Endothelial cell of umbilical vein (primary cell): ENCODE data around the gene RBM22. TPM values are rescaled to one million over a fixed set of nuclear protein-coding genes. Genes with fewer than 3 reads are reported as not detected.

Experiments
- BruUV-seq: library from RNA; stranded (reverse); fragments of 400-500 nt; replicated peaks from 2 replicates; lab custom pipeline; 2021; lab: Mats Ljungman, UMichigan
- CTCF ChIA-PET: fragments of 300-600, 350-600 bp; sonication (Branson Sonifier 250); formaldehyde crosslinking; loops from one replicate; lab custom pipeline; 2021; ENCODE audit warnings: antibody characterized with exemption, inconsistent platforms; lab: Charles Lee
- POLR2A ChIA-PET: fragments of 300-600, 350-600 bp; sonication (Branson Sonifier 250); formaldehyde crosslinking; loops from one replicate; lab custom pipeline; 2021; ENCODE audit warnings: antibody characterized with exemption, inconsistent platforms; lab: Charles Lee
- DNase-seq: peaks from one replicate; pipeline ENCODE4 v3.0.0-alpha.2; 2011; ENCODE audit warnings: low read depth, low spot score
- FAIRE-seq: peaks from 2 replicates; lab custom pipeline; 2011; peaks lifted over from hg19 to GRCh38; lab: Jason Lieb, UNC
- H2AFZ ChIP-seq: 2 replicates; pipeline ENCODE4 v1.6.0; 2012; ENCODE audit warnings: low read depth, low read length, control low read depth, inconsistent platforms
- H3K27ac ChIP-seq: 2 replicates; pipeline ENCODE4 v1.5.1; 2011; ENCODE audit warnings: low read depth, mild to moderate bottlenecking, control low read depth, low read length, moderate library complexity; ENCODE audit not compliant: insufficient read depth
- H3K27me3 ChIP-seq, 2 experiments: 2 replicates each; pipeline versions ENCODE4 v1.6.0 to v1.6.1; 2011; ENCODE audit warnings: low read length in 2 of 2, mixed read lengths in 1 of 2; ENCODE audit not compliant: control insufficient read depth in 2 of 2, insufficient read depth in 2 of 2
- H3K36me3 ChIP-seq, 2 experiments: 2 replicates in 1 of 2; 3 replicates in 1 of 2; pipeline ENCODE4 v1.5.1; 2011; ENCODE audit warnings: low read length in 2 of 2, mild to moderate bottlenecking in 1 of 2, moderate library complexity in 1 of 2; ENCODE audit not compliant: control insufficient read depth in 2 of 2, insufficient read depth in 2 of 2; ENCODE audit errors: extremely low read depth in 1 of 2
- H3K4me1 ChIP-seq: 3 replicates; pipeline ENCODE4 v1.5.1; 2011; ENCODE audit warnings: mild to moderate bottlenecking, low read length; ENCODE audit not compliant: control insufficient read depth, insufficient read depth; ENCODE audit errors: extremely low read depth
- H3K4me2 ChIP-seq: 2 replicates; pipeline ENCODE4 v1.6.1; 2011; ENCODE audit warnings: low read length, control low read depth, mixed read lengths; ENCODE audit not compliant: insufficient read depth
- H3K4me3 ChIP-seq, 3 experiments: fragments of 200-600 bp in 1 of 3; sonication (generic), shearing (Covaris generic) in 1 of 3; replicated peaks in 1 of 3; 2 replicates each; pipeline ENCODE4 v1.5.1; 2011 to 2016; ENCODE audit warnings: control low read depth in 3 of 3, low read length in 3 of 3, mild to moderate bottlenecking in 2 of 3, inconsistent platforms in 1 of 3, low read depth in 1 of 3, moderate library complexity in 1 of 3; ENCODE audit not compliant: insufficient read depth in 1 of 3
- H3K79me2 ChIP-seq: 2 replicates; pipeline ENCODE4 v1.6.0; 2012; ENCODE audit warnings: low read length, inconsistent platforms; ENCODE audit not compliant: control insufficient read depth, insufficient read depth
- H3K9ac ChIP-seq: replicated peaks from 2 replicates; pipeline ENCODE3; 2011; ENCODE audit warnings: low read length, control low read depth; ENCODE audit not compliant: insufficient read depth; ENCODE audit errors: extremely low read depth
- H3K9me1 ChIP-seq: replicated peaks from 3 replicates; pipeline ENCODE4 v1.6.0; 2011; ENCODE audit warnings: mild to moderate bottlenecking, low read length; ENCODE audit not compliant: control insufficient read depth, insufficient read depth; ENCODE audit errors: extremely low read depth
- H3K9me3 ChIP-seq: replicated peaks from 2 replicates; pipeline ENCODE4 v1.5.1; 2012; ENCODE audit warnings: low read length, inconsistent platforms; ENCODE audit not compliant: control insufficient read depth, insufficient read depth
- H4K20me1 ChIP-seq: replicated peaks from 2 replicates; pipeline ENCODE3; 2011; ENCODE audit warnings: mild to moderate bottlenecking, low read length; ENCODE audit not compliant: control insufficient read depth, insufficient read depth; ENCODE audit errors: extremely low read depth
- GATA2 ChIP-seq: IDR thresholded peaks from 2 replicates; pipeline ENCODE4 v1.7.0; 2011; ENCODE audit warnings: low read depth, mild to moderate bottlenecking, moderate library complexity, mixed read lengths, low read length; ENCODE audit not compliant: insufficient read length, insufficient read depth
- JUN ChIP-seq: IDR thresholded peaks from 2 replicates; pipeline ENCODE4 v1.6.1; 2011; ENCODE audit warnings: borderline replicate concordance, low read depth; ENCODE audit not compliant: insufficient read length, insufficient read depth
- MYC ChIP-seq: IDR thresholded peaks from one replicate; pipeline ENCODE4 v1.6.1; 2011; ENCODE audit warnings: mild to moderate bottlenecking, low read depth, low read length
- POLR2AphosphoS5 ChIP-seq: IDR thresholded peaks from 2 replicates; pipeline ENCODE4 v1.6.1; 2012; ENCODE audit warnings: low read depth, mild to moderate bottlenecking, control low read depth, low read length, moderate library complexity; ENCODE audit not compliant: insufficient read depth
- dilution Hi-C: fragments of 300-500 bp; cut with MboI; formaldehyde crosslinking; loops from one replicate; pipeline ENCODE4 v1.15.0; 2019; ENCODE audit warnings: low sequenced_read_pairs; ENCODE audit not compliant: extremely low pct_ligation_motif_present
- intact Hi-C: fragments of 100-400 bp; cut with micrococcal nuclease; formaldehyde crosslinking; loops from one replicate; pipeline ENCODE4 v1.10.0; 2022
- polyA plus RNA-seq, 4 experiments: library from polyadenylated mRNA; depleted of rRNA in 3 of 4; stranded (reverse) in 3 of 4; unstranded in 1 of 4; fragments of >200 nt; gene quantifications; 2 replicates each; pipeline versions ENCODE4 v1.2.1 to v1.2.3, GENCODE V29; 2011 to 2012; ENCODE audit warnings: missing spikeins in 1 of 4
- total RNA-seq: library from RNA; stranded (reverse); gene quantifications from 2 replicates; pipeline ENCODE4 v1.2.3, GENCODE V29; 2021
- TF ChIP-seq, protein P1 (sequence below): IDR thresholded peaks from 2 replicates; pipeline ENCODE4 v1.6.1; 2011; ENCODE audit not compliant: insufficient read depth, insufficient read length

Gene RBM22
- total and polyA plus RNA-seq, 2 donors (not counting 3 experiments of a cell fraction or from before 2014, with no cell fraction given): 41.8 to 51.2 TPM

DNA sequence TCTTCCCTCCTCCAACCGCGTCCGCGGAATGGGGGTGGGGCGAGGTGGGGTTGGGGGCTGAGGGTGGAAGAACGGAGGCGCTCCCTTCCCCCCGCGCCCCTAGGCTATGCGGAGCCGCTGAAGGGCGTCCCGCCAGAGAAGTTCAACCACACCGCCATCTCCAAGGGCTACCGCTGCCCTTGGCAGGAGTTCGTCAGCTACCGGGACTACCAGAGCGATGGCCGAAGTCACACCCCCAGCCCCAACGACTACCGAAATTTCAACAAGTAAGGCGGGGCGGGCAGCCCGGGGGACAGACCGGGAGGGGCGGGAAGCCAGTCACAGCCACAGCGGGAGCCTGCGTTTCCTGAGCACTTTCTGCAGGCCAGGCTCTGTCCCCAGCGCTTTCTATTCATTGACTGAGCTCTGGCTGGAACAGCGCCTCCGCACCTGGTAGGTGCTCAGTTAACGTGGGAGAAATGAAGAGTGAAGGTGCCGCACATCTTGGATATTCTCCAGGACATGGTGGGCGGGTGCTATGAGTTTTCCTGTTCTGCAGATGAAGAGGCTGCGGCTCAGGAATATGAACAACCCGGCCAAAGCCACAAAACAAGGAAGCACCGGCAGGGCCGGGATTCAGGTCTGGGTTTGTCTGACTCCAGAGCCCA, 28.5 kb downstream of the RBM22 start:
- Histone ChIP-seq H3K9me3 (no peaks in the 10 kb centered on the region), H3K9me1 (no peaks in the 10 kb centered on the region), H3K79me2 (no peaks in the 10 kb centered on the region), H2AFZ (peak overlapping the region; percentile 99), H4K20me1 (no peaks in the 10 kb centered on the region), H3K27ac (no peak overlapping the region), H3K4me3 (peak overlapping the region; percentile 43 to 55 (median 53)), H3K9ac (no peak overlapping the region), H3K4me1 (peaks cover 13% of the 10 kb centered on the region), H3K36me3 (no peaks in the 10 kb centered on the region), H3K4me2 (peak overlapping the region; percentile 65), H3K27me3 (peaks cover 8 to 12% of the 10 kb centered on the region in 2 experiments)
- ChIA-PET POLR2A (no interaction called here), CTCF (interaction anchor here (0.6 to 3.0 kb wide), 7 partner anchors 11 to 112 kb away, joined by 3 to 16 read pairs (median 4); partner anchors contain the start of genes MYOZ3, RBM22 and SMIM3)
- intact Hi-C loops (no loop called here), dilution Hi-C loops (no loop called here)
- BruUV-seq: no TSS peak
- DNase-seq: peak; percentile 47
- TF ChIP-seq JUN: no peak
- no peak for TF ChIP-seq GATA2
- TF ChIP-seq POLR2AphosphoS5: no peak
- no peak for TF ChIP-seq MYC
- TF ChIP-seq, protein P1, sequence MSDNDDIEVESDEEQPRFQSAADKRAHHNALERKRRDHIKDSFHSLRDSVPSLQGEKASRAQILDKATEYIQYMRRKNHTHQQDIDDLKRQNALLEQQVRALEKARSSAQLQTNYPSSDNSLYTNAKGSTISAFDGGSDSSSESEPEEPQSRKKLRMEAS: no peak
- peak; percentile 88 for FAIRE-seq
